ENCODE results near the gene NRTN. TPM values are rescaled to one million over a fixed set of nuclear protein-coding genes. Genes with fewer than 3 reads are reported as not detected.
"Not testable (repeated sequence)": the region's sequence is repeated elsewhere in the genome, so short reads cannot be mapped to it uniquely, and the experiment has no call there.

NRTN gene
- total RNA-seq, 2 donors from 2014 or later = 5.8 to 6.4 TPM

DNA sequence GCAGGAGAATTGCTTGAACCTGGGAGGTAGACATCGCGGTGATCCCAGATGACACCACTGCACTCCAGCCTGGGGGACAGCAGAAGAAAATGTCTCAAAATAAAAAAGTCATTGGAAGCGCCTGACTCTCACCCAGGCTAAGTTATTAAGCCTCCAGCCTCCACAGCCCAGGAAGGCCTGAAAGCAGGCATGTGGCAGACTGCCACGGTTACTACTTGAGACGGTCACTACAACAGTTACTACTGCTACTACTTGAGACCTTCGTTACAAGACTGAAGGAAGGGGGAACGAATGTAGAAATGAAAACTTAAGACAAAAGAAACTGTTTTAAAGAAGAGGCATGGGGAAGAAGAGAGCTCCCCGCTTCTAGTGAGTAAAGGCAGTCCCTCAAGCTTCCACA, 29.9 kb upstream of the NRTN start:
- Histone ChIP-seq H3K4me1 (ENCODE audit: control insufficient read depth, insufficient read depth, low read length) (no peaks in the 10 kb centered on the region), H3K27ac (ENCODE audit: low read depth, low read length) (no peak overlapping the region), H3K4me3 (ENCODE audit: low read length) (no peak overlapping the region), H3K9ac (ENCODE audit: extremely low read depth, low read length, poor library complexity, severe bottlenecking) (no peak overlapping the region), H3K36me3 (ENCODE audit: control insufficient read depth, insufficient read depth, low read length) (no peaks in the 10 kb centered on the region), H3K9me3 (ENCODE audit: control insufficient read depth, low read length) (no peaks in the 10 kb centered on the region), H3K27me3 (ENCODE audit: control insufficient read depth, insufficient read depth, low read length, poor library complexity, severe bottlenecking) (no peaks in the 10 kb centered on the region)
- Mint-ChIP-seq H3K27ac (no peak overlapping the region), H3K4me3 (no peak overlapping the region), H3K4me1 (no peaks in the 10 kb centered on the region), H3K27me3 (ENCODE audit: insufficient read depth) (peaks cover 10% of the 10 kb centered on the region), H3K36me3 (ENCODE audit: low read depth) (no peaks in the 10 kb centered on the region), H3K9me3 (no peaks in the 10 kb centered on the region)
- 88 to 91% methylated on average over 8 of the region's 8 CpGs for WGBS, 2 experiments (ENCODE audit: insufficient coverage in 1 of 2, insufficient read length in 1 of 2)
- DNase-seq = no peak
- TF ChIP-seq, protein P1, sequence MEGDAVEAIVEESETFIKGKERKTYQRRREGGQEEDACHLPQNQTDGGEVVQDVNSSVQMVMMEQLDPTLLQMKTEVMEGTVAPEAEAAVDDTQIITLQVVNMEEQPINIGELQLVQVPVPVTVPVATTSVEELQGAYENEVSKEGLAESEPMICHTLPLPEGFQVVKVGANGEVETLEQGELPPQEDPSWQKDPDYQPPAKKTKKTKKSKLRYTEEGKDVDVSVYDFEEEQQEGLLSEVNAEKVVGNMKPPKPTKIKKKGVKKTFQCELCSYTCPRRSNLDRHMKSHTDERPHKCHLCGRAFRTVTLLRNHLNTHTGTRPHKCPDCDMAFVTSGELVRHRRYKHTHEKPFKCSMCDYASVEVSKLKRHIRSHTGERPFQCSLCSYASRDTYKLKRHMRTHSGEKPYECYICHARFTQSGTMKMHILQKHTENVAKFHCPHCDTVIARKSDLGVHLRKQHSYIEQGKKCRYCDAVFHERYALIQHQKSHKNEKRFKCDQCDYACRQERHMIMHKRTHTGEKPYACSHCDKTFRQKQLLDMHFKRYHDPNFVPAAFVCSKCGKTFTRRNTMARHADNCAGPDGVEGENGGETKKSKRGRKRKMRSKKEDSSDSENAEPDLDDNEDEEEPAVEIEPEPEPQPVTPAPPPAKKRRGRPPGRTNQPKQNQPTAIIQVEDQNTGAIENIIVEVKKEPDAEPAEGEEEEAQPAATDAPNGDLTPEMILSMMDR (conservative IDR thresholded peaks at IDR 0.05) = no peak

DNA sequence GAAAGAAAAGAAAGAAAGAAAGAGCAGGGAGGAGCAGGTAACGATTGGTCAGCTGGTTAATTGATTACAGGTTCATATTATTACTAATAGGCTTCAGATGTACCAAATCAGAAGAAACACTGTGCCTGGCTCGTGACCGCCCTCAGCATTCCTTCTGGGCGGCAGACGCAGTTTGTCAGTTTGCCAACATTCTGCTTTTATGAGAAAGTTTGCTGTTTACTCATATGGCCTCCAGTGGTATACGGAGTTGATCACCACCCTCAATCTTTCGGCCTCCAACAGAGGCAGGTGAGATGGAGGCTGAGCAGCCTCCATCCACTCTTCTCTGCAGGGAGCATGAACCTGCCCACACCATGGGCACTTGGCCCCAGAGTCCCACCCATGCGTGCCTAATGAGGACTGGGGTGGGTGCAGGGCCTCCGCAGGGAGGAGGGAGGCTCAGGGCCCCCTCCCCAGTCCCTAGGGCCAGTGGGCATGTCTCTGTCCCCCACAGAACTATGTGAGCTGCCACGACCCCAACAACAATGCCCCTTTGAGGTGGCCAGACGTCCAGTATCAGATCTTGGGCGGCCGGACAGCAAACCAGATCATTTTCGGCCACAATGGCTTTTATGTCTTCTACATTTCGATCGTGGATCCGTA, 29.1 kb upstream of the NRTN start:
- Mint-ChIP-seq H3K4me3 (no peak overlapping the region), H3K36me3 (ENCODE audit: low read depth) (no peaks in the 10 kb centered on the region), H3K4me1 (no peaks in the 10 kb centered on the region), H3K27ac (no peak overlapping the region), H3K27me3 (ENCODE audit: insufficient read depth) (peaks cover 9% of the 10 kb centered on the region), H3K9me3 (no peaks in the 10 kb centered on the region)
- Histone ChIP-seq H3K9ac (ENCODE audit: extremely low read depth, low read length, poor library complexity, severe bottlenecking) (no peak overlapping the region), H3K9me3 (ENCODE audit: control insufficient read depth, low read length) (no peaks in the 10 kb centered on the region), H3K27me3 (ENCODE audit: control insufficient read depth, insufficient read depth, low read length, poor library complexity, severe bottlenecking) (no peaks in the 10 kb centered on the region), H3K4me1 (ENCODE audit: control insufficient read depth, insufficient read depth, low read length) (no peaks in the 10 kb centered on the region), H3K27ac (ENCODE audit: low read depth, low read length) (no peak overlapping the region), H3K4me3 (ENCODE audit: low read length) (no peak overlapping the region), H3K36me3 (ENCODE audit: control insufficient read depth, insufficient read depth, low read length) (no peaks in the 10 kb centered on the region)
- DNase-seq = no peak
- 92 to 94% methylated on average over 10 to 16 of the region's 17 CpGs for WGBS, 2 experiments (ENCODE audit: insufficient coverage in 1 of 2, insufficient read length in 1 of 2)
- TF ChIP-seq, protein P1 (conservative IDR thresholded peaks at IDR 0.05) = no peak

DNA sequence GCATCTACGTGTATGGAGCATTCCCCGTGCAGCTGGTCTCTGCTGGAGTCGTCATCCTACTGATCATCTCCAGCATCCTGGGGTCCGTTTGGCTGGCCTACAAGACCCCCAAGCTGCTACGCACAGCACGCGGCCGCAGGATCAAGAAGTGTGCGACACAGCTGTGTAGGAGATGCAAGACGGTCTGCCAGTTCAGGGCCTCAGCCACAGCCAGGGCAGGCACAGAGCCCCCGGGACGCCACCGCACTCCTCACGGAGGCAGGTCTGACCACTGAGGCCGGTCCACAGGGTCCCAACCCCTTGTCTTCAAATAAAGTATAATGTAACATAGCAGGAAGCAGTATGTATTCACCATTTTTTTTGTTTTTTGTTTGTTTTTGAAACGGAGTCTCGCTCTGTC, 26.5 kb upstream of the NRTN start:
- H3K4me3 ChIP-seq (ENCODE audit: low read length) = no peak overlapping the region
- no peaks in the 10 kb centered on the region for H3K36me3 ChIP-seq (ENCODE audit: control insufficient read depth, insufficient read depth, low read length)
- H3K9me3 ChIP-seq (ENCODE audit: control insufficient read depth, low read length) = no peaks in the 10 kb centered on the region
- 94 to 100% methylated on average over 10 to 17 of the region's 17 CpGs for WGBS, 2 experiments (ENCODE audit: insufficient coverage in 1 of 2, insufficient read length in 1 of 2)
- no peak overlapping the region for H3K27ac Mint-ChIP-seq
- no peaks in the 10 kb centered on the region for H3K27me3 ChIP-seq (ENCODE audit: control insufficient read depth, insufficient read depth, low read length, poor library complexity, severe bottlenecking)
- no peaks in the 10 kb centered on the region for H3K36me3 Mint-ChIP-seq (ENCODE audit: low read depth)
- H3K4me1 Mint-ChIP-seq = no peaks in the 10 kb centered on the region
- TF ChIP-seq, protein P1 (conservative IDR thresholded peaks at IDR 0.05) = no peak
- H3K9ac ChIP-seq (ENCODE audit: extremely low read depth, low read length, poor library complexity, severe bottlenecking) = no peak overlapping the region
- peaks cover 6% of the 10 kb centered on the region for H3K27me3 Mint-ChIP-seq (ENCODE audit: insufficient read depth)
- H3K27ac ChIP-seq (ENCODE audit: low read depth, low read length) = no peak overlapping the region
- H3K9me3 Mint-ChIP-seq = no peaks in the 10 kb centered on the region
- DNase-seq = no peak
- no peaks in the 10 kb centered on the region for H3K4me1 ChIP-seq (ENCODE audit: control insufficient read depth, insufficient read depth, low read length)
- H3K4me3 Mint-ChIP-seq = no peak overlapping the region

DNA sequence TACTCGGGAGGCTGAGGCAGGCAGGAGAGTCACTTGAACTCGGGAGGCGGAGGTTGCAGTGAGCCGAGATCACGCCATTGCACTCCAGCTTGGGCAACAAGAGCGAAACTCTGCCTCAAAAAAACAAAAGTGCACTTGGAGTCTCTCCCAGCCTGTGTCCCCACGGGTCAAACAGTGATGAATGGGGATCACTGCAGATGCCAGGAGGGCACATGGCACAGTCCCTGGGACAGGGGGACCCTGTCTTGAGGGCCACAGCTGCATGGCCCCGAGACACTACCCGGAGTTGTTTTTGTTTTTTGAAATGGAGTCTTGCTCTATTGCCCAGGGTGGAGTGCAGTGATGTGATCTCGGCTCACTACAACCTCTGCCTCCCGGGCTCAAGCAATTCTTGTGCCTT, 24.0 kb upstream of the NRTN start:
- H3K27ac Mint-ChIP-seq; H3K27me3 Mint-ChIP-seq (ENCODE audit: insufficient read depth): not testable (repeated sequence)

More for the DNA sequence above, 24.0 kb upstream of the NRTN start:
- 93 to 96% methylated on average over 11 of the region's 11 CpGs for WGBS, 2 experiments (ENCODE audit: insufficient coverage in 1 of 2, insufficient read length in 1 of 2)
- DNase-seq; H3K9me3 ChIP-seq (ENCODE audit: control insufficient read depth, low read length); H3K36me3 Mint-ChIP-seq (ENCODE audit: low read depth); H3K4me3 Mint-ChIP-seq; H3K9ac ChIP-seq (ENCODE audit: extremely low read depth, low read length, poor library complexity, severe bottlenecking); H3K9me3 Mint-ChIP-seq; H3K27ac ChIP-seq (ENCODE audit: low read depth, low read length); H3K4me1 Mint-ChIP-seq; H3K36me3 ChIP-seq (ENCODE audit: control insufficient read depth, insufficient read depth, low read length); H3K4me1 ChIP-seq (ENCODE audit: control insufficient read depth, insufficient read depth, low read length); H3K27me3 ChIP-seq (ENCODE audit: control insufficient read depth, insufficient read depth, low read length, poor library complexity, severe bottlenecking); H3K4me3 ChIP-seq (ENCODE audit: low read length): not testable (repeated sequence)

Measured in endodermal cell (in vitro differentiated cells).